SU-DHL-6 (cell line): ENCODE data around the gene INMT.

Source experiments
- H2AFZ ChIP-seq: fragments of 200-600 bp; sonication (generic); 2 replicates; pipeline ENCODE4 v1.6.1; 2014; ENCODE audit warnings: low read depth, mild to moderate bottlenecking, moderate library complexity, mixed read lengths, antibody characterized with exemption, low read length; ENCODE audit not compliant: severe bottlenecking
- H3F3A ChIP-seq: fragments of 200-600 bp; shearing (Covaris generic); 2 replicates; pipeline ENCODE4 v1.6.0; 2016; ENCODE audit warnings: antibody characterized with exemption, mild to moderate bottlenecking; ENCODE audit not compliant: insufficient read depth
- H3K27ac ChIP-seq: fragments of 200-600 bp; sonication (generic); 2 replicates; pipeline ENCODE4 v1.5.1; 2016; ENCODE audit warnings: low read depth, mild to moderate bottlenecking, low read length, moderate library complexity, mixed read lengths
- H3K27me3 ChIP-seq: fragments of 200-600 bp; sonication (generic), shearing (Covaris generic); 2 replicates; pipeline ENCODE4 v1.6.0; 2014; ENCODE audit warnings: mild to moderate bottlenecking, low read length
- H3K36me3 ChIP-seq: fragments of 200-600 bp; sonication (generic); 2 replicates; pipeline ENCODE4 v1.6.1; 2014; ENCODE audit warnings: mild to moderate bottlenecking, low read length, mixed read lengths
- H3K4me2 ChIP-seq: fragments of 300-600, 200-600 bp; shearing (Covaris generic), sonication (generic); 2 replicates; pipeline ENCODE4 v1.6.0; 2014; ENCODE audit warnings: low read length, low read depth, mild to moderate bottlenecking; ENCODE audit not compliant: poor library complexity, severe bottlenecking
- H3K4me3 ChIP-seq: fragments of 200-600 bp; sonication (generic); 2 replicates; pipeline ENCODE4 v1.5.1; 2014; ENCODE audit warnings: antibody characterized with exemption, low read length, mild to moderate bottlenecking, mixed read lengths; ENCODE audit not compliant: insufficient read depth, poor library complexity, severe bottlenecking
- H3K79me2 ChIP-seq: fragments of 200-600 bp; sonication (generic); 2 replicates; pipeline ENCODE4 v1.6.1; 2014; ENCODE audit warnings: mild to moderate bottlenecking, low read length, moderate library complexity; ENCODE audit not compliant: insufficient read depth
- H3K9ac ChIP-seq: fragments of 200-600 bp; sonication (generic); 2 replicates; pipeline ENCODE4 v1.7.0; 2014; ENCODE audit warnings: mild to moderate bottlenecking, low read length
- H3K9me2 ChIP-seq: fragments of 200-600 bp; sonication (generic); replicated peaks from 2 replicates; pipeline ENCODE4 v1.6.1; 2014; ENCODE audit warnings: low read length; ENCODE audit not compliant: insufficient read depth
- H3K9me3 ChIP-seq: fragments of 200-600 bp; sonication (generic); 2 replicates; pipeline ENCODE4 v1.6.1; 2014; ENCODE audit warnings: low read length, mixed read lengths; ENCODE audit not compliant: insufficient read depth
- H4K20me1 ChIP-seq: fragments of 200-600 bp; sonication (generic); 2 replicates; pipeline ENCODE4 v1.6.1; 2014; ENCODE audit warnings: low read depth, mild to moderate bottlenecking, antibody characterized with exemption, low read length, moderate library complexity, mixed read lengths
- EZH2phosphoT487 ChIP-seq: fragments of 200-600 bp; sonication (generic), shearing (Covaris generic); conservative IDR thresholded peaks from 2 replicates; pipeline ENCODE4 v1.6.1; 2018; ENCODE audit warnings: mild to moderate bottlenecking, antibody characterized with exemption, low read length, moderate library complexity, mixed read lengths
- TF ChIP-seq, protein P1 (sequence below): fragments of 200-600 bp; sonication (generic); IDR thresholded peaks from one replicate; pipeline ENCODE4 v1.5.1; 2017; ENCODE audit warnings: antibody characterized with exemption, mild to moderate bottlenecking, low read length, moderate library complexity; ENCODE audit not compliant: insufficient read depth, poor library complexity, severe bottlenecking

INMT gene

DNA sequence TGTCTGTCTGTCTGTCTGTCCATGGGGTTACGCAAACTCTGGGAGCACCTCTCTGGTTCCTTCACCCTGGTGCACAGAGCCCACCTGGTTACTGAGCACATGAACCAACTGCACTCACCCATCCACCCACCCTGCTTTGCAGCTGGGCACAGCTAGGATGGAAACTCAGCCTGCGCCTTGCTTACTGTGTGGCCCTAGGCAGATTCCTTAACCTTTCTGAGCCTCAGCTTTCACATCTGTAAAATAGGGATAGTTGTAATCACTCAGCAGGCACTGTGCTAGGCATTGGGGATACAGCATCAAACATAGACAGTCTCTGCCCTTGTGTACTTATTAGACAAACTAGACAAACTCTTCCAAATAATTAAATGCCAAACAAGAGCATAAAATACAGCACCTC is 21.8 kb upstream of the INMT start:
- no peak overlapping the region for H3K27ac ChIP-seq
- H3K4me3 ChIP-seq = no peak overlapping the region
- H4K20me1 ChIP-seq = no peaks in the 10 kb centered on the region
- no peaks in the 10 kb centered on the region for H3K27me3 ChIP-seq
- no peaks in the 10 kb centered on the region for H3K9me3 ChIP-seq
- TF ChIP-seq, protein P1, sequence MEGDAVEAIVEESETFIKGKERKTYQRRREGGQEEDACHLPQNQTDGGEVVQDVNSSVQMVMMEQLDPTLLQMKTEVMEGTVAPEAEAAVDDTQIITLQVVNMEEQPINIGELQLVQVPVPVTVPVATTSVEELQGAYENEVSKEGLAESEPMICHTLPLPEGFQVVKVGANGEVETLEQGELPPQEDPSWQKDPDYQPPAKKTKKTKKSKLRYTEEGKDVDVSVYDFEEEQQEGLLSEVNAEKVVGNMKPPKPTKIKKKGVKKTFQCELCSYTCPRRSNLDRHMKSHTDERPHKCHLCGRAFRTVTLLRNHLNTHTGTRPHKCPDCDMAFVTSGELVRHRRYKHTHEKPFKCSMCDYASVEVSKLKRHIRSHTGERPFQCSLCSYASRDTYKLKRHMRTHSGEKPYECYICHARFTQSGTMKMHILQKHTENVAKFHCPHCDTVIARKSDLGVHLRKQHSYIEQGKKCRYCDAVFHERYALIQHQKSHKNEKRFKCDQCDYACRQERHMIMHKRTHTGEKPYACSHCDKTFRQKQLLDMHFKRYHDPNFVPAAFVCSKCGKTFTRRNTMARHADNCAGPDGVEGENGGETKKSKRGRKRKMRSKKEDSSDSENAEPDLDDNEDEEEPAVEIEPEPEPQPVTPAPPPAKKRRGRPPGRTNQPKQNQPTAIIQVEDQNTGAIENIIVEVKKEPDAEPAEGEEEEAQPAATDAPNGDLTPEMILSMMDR = no peak
- no peak for TF ChIP-seq EZH2phosphoT487
- no peaks in the 10 kb centered on the region for H3K36me3 ChIP-seq
- no peak overlapping the region for H3K9ac ChIP-seq
- no peaks in the 10 kb centered on the region for H3K9me2 ChIP-seq
- no peaks in the 10 kb centered on the region for H3F3A ChIP-seq
- no peaks in the 10 kb centered on the region for H3K79me2 ChIP-seq
- no peak overlapping the region for H2AFZ ChIP-seq
- no peak overlapping the region for H3K4me2 ChIP-seq

DNA sequence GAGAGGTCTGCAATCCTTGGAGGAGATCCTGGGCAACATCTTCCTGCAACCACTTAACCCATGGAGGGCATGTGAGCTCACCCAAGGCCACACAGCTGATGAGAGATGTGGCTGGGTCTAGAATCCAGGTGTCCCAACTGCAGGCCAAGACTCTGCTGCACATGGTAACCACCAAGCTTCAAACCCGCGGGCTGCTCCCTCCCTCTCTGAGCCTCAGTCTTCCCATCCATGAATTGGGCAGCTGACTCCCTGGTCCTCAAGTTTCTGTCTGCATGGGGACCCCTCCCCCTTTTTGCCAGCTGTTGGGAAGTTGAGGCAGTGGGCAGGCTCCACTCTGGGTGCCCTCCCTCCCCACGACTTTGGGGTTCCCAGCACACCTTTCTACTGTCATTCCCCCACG is 20.9 kb upstream of the INMT start:
- H3K9me2 ChIP-seq = no peaks in the 10 kb centered on the region
- no peaks in the 10 kb centered on the region for H3K27me3 ChIP-seq
- no peaks in the 10 kb centered on the region for H4K20me1 ChIP-seq
- H2AFZ ChIP-seq = no peak overlapping the region
- H3K79me2 ChIP-seq = no peaks in the 10 kb centered on the region
- no peaks in the 10 kb centered on the region for H3K36me3 ChIP-seq
- H3K4me3 ChIP-seq = no peak overlapping the region
- no peak overlapping the region for H3K4me2 ChIP-seq
- no peaks in the 10 kb centered on the region for H3K9me3 ChIP-seq
- no peaks in the 10 kb centered on the region for H3F3A ChIP-seq
- no peak overlapping the region for H3K27ac ChIP-seq
- TF ChIP-seq EZH2phosphoT487 = no peak
- TF ChIP-seq, protein P1 = no peak
- H3K9ac ChIP-seq = no peak overlapping the region

DNA sequence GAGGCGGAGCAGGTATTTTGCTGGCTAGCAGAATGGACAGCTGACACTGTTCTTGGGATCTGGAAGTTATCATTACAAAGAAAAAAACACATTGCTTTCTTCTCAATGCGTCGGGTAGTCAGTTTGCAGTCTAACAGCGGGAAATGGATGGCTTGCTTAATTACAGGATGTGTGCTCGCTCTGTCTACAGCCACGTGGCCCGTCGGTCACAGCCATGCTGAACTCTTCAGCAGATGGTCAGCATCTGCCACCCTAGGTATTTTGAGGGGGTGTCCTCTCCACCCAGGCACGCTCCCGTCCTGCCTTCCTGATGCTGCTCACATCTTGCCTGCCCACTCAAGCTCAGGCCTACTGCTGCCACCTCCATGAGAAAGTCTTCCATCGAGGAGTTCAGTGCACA is 20.4 kb upstream of the INMT start:
- Histone ChIP-seq H3K4me2 (no peak overlapping the region), H3K36me3 (no peaks in the 10 kb centered on the region), H3F3A (no peaks in the 10 kb centered on the region), H3K4me3 (no peak overlapping the region), H3K27ac (no peak overlapping the region), H3K9ac (no peak overlapping the region), H3K27me3 (no peaks in the 10 kb centered on the region), H3K9me2 (no peaks in the 10 kb centered on the region), H4K20me1 (no peaks in the 10 kb centered on the region), H2AFZ (no peak overlapping the region), H3K79me2 (no peaks in the 10 kb centered on the region), H3K9me3 (no peaks in the 10 kb centered on the region)
- TF ChIP-seq, protein P1 = no peak
- TF ChIP-seq EZH2phosphoT487 = no peak
